OCI-M2 (cell line): ENCODE measurements around the gene PDE6D.
"Not testable (repeated sequence)": the region's sequence is repeated elsewhere in the genome, so short reads cannot be mapped to it uniquely, and the experiment has no call there.

Experiments used
- DNase-seq: peaks from one replicate; lab custom pipeline; 2025; ENCODE audit not compliant: unreplicated experiment; lab: John Stamatoyannopoulos, UW

PDE6D gene

DNA sequence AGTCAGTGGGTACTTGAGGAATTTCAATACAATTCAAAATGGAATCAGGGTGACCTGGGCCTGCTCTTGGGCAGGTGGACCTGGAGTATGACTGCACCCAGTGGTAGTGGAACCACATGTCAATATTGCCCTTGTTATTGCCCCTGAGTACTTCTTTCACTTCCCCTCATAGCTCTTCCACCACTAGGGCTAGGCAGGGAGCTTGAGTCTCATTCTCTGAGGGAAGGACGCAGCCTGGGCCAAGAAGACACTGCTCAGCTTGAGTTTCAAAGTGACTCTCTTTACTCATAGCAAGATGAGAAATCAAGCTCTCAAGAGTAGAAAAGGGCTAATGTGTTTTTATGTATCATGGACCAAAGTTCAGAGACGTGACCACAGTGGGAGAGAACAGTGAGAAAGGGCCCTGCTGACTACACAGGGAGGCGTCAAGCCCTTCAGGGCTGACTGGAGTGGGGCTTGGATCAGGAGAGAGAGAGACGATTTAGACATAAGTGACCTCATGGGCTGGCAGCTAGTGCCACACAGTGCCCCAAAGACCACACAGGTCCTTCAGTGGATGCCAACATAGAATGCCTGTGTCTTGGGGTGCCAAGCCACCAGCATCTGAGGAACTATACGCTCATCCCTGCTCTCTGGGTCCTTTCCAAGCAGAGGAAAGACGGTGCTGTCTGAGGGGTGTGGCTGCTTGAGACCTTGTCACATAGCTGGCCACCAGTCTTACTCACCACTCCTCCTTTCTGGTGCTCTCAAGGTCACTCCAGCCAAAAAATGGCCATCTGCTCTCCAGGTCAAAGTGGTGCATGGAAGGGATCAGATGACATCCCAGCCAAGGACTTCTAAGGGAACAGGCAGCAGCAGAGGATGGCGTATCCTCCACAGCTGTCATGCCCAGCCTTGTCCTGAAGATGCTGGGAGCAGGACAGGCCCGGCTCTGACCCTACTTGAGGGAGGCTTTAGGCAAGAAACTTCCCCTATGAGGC, 59.8 kb downstream of the PDE6D start:
- DNase-seq, result no peak

DNA sequence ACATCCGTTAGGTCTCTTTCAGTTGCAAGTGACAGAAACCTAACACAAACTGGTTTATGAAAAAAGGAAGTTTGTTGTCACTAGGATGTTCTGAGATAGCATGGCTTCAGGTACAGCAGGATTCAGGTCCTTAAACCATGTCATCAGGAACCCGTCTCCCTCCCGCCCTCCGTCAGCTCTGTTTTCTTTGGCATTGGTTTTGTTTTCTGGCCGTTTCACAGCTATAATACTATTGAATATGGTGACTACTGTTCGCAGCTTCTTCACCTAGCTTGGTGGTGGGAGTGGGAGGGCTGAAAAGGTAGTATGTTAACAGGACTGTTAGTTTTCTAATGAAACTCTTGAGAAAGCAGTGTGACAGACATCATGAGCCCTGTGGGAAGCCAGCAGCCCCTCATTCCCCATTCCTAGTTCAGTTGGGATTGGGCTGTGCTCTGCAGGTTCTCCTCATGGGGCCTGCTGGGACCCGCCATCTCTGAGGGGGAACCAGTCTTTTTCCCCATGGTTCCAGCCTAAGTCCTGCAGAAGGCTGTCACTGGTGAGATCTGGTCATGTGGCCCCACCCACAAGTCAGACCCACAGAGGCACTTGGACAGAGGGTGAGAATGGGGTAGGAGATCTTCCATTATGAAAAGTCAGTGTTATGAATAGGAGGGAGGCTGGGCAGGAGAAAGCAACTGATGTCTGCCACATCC, 60.6 kb downstream of the PDE6D start:
- DNase-seq, result no peak

DNA sequence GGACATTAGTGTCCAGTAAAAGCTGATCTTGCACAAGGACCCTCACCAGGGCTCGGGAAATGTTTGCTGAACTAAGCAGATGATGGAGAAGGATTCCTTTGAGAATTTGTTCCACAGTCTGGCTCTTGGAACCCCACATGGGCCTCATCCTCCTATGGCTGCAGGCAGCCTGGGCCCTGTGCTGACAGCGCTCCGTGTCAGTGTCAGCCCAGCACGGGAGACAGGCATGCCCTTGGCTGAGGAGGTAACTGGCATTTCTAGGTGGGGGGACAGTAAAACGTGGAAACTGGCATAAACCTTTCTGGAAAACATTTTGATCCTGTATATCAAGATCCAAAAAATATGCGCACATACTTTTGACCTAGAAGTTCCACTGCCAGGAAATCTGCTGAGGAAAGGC, 62.3 kb downstream of the PDE6D start:
- no peak for DNase-seq

DNA sequence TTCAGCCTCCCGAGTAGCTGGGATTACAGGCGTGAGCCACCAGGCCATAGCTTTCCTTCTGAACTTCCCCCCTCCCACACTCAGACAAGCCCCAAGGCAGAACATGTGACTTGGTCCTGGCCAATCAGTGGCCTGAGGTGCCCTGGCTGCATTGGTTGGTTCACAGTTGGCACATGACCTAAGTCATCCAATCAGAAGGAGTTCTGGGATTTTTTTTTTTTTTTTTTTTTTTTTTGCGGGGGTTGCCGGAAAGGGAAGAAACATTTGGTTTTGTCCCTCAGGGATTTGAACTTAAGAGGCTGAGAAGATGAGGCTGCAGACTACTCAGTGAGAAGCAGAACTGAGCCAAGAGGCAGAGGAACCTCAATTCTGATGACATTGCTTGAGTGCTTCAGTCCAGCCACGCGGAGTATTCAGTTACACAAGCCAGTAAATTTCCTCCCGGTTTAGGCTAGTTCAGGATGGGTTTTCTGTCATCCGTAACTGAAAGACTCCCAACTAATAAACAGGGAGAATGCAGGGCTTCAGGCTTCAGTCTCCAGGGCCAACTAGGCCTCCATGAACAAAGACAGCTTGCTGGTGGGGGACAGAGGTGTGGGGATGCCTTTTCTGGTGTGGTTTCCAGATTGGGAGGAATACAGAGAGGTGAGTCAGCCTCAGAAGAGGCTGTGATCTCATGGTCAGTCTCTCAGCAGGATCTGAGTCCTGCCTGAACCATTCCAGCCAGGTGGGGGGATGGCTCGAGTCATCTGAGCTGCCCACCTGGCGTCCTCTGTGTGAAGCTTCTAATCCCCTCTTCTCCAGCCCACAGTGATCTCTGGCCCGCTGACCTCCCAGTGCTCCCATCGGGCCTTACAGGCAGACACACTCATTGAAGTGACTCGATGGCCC, 63.6 kb downstream of the PDE6D start:
- DNase-seq, result no peak

DNA sequence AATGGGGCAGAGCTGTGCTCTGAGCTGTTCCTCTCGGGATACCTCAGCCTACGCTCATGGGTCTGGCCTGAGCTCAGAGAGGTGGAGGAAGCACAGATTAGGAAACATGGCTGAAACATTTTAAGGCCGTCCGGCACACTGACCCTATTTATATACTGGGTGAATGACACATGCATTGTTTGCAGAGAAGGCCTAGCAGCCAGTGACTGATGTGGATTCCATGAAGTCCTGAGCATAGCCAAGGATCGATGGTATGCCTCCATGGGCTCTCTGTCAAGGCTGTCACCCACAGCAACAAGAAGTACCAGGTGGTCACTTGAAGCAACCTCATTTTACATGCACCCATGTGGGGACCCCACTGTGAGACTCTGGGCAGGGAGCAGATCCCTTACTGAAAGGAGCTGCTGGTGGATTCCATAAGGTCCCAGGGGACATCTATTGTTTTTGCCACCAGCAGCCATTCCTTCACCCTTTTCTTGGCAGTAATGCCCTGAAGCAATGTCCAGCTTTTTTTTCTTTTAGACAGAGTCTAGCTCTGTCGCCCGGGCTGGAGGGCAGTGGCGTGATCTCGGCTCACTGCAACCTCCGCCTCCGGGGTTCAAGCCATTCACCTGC, 64.3 kb downstream of the PDE6D start:
- DNase-seq, result no peak

DNA sequence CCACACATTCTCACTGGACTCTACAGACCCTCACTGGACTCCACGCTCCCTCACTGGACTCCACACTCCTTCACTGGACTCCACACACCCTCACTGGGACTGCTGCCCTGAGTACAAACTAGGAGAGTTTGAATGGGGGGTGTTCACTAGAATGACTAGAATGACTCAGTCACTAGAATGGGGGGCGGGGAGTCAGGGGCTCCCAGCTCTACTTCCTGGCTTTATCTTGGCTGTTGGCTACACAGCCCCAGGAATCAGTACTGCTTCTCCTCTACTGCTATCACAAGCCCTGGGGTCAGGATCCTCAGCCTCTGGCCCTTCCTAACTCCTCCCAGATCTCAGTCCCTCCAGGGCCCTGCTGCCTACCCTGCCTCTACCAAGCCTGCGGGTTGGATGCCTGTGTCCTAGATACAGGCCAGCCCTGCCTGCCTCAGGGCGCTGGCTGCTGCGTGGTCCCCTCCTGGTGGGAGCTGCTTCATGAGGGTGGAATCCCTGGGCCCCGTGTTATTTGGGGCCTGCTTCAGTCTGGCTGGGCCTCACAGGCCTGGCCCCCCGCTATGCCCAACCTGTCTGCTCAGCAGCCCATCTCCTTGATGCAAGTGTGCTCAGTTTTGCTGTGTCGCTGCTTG, 65.0 kb downstream of the PDE6D start:
- peak; percentile 55 for DNase-seq

DNA sequence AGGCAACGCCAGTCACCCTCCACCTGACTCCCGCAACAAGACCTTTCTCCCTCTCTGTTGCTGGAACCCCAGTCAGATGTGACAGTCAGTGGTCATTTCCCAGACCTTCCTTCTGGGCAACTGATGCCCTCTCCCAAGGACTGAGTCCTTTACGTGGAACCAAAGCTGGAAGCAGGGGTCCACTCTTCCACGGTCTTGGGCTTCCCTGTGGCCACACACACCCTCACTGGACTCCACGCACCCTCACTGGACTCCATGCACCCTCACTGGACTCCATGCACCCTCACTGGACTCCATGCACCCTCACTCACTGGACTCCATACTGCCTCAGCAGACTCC, 65.6 kb downstream of the PDE6D start:
- DNase-seq, result no peak

DNA sequence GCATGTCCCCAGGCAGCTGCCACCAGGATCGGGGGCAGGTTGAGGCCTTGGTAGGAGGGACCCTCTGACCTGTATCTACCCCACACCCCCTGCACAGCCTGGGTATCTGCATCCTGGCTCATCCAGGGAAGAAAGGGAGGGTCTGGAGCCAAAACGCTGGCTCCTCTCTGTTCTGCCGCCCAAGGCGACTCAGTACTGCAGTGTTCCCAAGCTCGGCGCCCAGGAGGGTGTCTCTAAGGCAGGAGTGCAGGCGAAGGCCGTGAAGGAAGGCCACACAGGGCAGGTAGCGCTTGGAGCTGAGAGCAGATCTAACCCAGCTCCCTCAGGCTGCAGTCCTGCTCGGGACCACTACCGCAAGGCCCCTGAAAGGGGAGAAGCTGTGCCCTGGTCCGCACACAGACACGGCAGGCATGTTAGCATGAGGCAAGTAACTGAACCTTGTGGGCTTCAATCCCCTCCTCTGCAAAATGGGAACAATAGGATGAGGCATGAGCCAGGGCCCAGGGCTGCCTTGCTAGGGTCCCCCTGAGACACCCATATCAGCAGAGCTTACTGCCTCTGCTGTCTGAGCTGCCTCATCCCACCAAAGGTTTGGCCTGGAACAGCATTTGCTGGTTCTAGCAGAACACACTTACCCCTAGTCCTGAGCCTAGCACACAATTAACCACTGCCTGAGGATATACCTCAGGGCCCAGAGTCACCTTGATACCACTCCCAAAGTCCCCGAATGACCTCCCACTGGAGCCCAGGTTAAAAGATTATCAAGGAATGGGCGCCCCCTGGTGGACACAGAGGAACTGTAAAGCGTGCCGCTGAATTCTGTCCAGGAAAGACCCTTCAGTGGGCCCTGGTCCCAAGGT, 66.2 kb downstream of the PDE6D start:
- DNase-seq, result peak; percentile 89

DNA sequence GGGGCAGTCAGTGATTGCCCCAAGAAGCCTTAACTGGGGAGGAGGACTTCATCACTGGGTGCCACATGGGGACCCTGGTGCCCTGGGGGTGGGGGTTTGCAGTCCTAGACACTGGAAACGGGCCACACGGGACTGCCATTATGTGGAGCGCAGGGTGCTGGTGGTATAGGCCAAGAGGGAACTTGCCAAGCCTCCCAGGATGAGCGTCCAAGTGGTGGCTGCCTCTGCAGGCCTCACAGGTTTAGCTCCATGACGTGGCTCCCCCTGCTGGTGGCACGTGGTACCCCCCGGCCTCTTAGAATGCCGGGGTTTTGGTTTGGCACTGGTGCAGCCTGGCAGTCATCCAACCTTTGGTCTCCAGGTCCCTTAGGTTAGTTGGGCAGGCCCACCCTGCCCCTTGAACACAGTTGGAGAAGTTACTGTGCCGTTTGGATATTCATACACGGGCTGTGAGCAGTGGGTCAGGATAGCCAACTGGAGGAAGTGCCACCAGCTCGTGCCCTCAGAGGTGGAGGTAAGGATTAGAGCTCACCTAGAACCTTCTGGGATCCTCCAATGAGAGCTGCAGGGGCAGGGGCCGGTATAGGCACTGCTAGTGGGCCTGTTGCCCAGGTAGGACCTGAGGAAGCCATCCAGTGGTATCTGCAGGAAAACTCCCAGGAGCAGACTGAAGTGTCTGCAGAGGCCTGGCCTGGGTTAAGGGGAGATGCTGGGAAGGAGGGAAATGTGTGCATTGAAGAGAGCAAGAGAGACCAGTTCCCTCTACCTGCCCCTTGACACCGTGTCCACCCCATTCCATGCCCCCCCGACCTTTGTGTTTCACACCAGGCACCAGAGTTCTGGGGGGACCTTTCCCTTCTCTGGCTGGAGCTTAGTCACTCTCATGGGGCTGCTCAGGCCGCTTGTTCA, 67.1 kb downstream of the PDE6D start:
- DNase-seq, result peak; percentile 75

DNA sequence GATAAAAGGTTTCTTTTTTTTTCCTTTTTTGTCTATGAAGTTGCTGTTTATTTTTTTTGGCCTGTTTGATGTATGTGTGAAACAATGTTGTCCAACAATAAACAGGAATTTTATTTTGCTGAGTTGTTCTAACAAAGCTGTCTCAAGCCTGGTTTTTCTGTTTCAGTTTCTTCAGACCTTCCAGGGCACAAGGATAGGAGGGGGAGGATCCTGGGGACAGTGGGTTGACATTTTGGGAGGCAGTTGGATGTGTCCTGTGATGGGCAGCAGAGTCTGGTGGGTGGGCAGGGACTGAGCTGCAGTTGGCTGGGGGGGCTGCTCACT, 67.7 kb downstream of the PDE6D start:
- not testable (repeated sequence) for DNase-seq

DNA sequence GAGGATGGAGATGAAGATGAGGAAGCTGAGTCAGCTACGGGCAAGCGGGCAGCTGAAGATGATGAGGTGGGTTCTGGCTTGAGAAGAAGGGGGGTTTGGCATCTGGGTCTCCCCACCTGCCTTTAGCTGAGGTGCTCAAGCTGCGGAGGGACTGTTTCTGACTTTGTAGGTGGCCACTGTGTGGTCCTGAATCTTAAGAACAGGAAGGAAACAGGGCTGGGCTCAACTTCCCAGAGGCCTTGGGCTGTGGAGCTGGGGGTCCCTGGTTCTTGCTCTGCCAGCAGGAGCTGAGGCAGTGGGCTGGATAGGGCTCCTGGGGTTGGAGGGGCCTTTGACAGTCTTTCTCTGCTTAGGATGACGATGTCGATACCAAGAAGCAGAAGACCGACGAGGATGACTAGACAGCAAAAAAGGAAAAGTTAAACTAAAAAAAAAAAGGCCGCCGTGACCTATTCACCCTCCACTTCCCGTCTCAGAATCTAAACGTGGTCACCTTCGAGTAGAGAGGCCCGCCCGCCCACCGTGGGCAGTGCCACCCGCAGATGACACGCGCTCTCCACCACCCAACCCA, 68.5 kb downstream of the PDE6D start:
- DNase-seq, result not testable (repeated sequence)

DNA sequence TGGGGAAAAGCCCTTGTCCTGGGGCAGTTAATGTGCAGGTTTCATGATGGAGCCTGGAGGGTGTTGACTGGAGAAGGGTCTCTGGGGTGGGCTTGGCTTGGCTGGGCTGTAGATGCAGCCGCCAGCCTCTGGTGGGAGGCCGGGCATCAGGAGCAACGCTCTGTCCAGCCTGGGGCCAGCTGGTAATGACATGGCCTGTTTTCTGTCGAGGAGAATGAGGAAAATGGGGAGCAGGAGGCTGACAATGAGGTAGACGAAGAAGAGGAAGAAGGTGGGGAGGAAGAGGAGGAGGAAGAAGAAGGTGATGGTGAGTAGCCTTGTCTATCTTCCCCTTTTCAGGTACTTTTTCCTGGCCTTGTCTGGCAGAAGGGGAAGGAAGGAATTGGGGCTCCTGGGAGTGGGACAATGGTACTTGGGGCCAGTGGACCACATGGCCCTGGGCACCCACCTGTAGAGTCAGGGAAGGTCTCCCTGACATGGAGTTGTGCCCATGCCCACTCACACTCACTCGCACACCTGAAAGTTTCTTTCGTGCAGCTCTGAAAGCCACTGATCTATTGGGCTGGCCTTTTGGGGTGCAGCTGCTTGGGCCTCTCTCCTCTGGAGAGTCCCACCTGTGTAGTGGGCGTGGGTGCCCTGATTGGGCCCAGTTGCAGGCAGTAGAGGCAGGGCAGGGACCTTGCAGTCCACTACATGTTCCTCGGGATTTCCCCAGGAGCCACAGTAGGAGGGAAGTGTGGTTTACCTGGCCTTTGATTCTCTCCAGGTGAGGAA, 69.2 kb downstream of the PDE6D start:
- no peak for DNase-seq

DNA sequence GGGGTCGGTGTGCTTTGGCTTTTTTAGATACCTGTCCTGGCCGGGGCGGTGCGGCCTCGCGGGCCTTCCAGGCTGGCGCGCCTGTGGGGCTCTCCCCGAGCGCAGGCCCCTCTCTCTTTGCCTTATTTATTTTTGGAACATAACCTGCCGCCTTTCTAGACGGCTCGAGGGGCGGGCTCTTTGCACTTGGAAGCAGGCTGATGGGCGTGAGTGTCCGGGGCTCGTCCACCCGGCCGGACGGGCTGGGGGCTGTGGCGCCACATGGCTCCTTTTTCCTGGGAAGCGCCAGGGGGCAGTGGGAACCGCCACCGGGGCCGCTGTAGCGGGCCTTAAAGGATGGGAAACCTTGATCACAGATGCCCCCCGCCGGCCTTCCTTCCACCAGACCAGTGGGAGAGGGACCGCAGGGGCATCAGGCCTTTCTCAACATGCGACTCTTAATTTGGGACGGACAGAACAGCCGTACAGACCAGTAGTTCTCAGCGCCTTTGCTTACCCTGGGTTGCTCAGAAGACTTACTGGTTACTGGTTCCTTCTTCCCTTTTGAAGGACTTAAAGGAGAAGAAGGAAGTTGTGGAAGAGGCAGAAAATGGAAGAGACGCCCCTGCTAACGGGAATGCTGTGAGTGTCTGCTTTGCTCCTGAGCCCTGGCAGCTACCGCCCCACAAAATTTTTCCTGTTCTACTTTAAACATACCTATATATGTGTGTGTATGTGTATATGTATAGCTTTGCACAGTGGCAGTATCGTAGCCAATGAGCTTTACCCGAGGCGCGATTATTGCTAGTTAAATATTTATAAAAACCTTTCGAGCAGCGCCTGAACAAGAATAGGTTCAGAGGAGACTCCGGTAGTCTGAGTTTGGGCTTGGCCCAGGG, 70.0 kb downstream of the PDE6D start:
- DNase-seq, result no peak

DNA sequence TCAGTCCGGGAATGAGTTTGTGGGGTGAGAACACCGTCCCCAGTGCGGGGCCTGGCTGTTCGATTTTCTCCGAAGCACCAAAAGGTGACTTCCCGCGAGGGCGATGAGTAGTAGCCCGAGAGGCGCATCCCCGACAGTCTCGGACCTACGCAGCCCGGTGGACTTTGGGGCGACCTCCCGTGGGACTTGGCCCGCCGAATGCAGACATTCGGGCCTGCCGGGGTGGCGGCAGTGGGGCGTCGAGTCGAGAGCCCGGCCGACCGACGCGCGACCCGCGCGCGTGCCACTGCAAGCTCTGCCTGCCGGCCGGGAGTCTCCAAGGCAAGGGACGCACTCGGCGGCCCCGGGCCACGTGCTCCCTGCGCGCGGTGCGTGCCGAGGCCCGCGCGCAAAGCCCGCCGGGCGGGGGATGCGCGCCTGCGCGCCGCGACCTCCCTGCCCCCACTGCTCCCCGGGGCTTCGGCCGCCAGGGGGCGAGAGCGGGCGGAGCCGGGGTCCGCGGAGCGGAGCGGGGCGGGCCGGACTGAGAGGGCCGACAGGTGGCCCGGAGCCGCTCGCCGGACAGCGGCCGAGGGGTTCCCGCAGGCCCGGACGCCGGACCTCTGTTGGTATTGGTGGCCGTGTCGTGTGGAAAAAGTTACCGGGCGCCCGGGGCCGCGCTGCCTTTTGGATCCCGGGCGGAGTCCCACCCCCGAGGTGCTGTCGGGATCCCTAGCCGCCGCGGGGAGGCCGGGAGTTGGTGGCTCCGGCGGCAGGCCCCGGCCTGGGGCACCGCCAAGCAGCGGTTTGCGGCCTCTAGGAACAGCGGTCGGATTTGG, 70.9 kb downstream of the PDE6D start:
- no peak for DNase-seq

DNA sequence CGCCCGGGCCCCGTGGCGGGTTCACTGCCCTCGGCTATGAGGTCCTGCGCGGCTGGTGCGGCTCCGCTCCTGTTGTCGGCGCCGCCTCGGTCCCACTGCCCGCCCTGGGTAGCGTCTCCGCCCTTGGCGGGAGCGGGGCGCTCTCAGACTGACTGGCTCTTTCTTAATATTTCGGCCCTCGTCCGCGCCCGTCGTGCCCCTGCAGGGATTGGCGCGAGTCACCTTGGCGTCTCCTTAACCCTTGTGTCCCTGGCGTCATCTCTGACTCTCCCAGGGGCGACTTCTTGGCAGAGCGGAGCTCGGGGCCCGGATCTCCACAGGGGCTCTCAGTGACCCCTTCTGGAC, 71.5 kb downstream of the PDE6D start:
- no peak for DNase-seq
